ENCODE data around the gene DNAH8. TPM values are rescaled to one million over a fixed set of nuclear protein-coding genes. Genes with fewer than 3 reads are reported as not detected.
"Not testable (repeated sequence)": the region's sequence is repeated elsewhere in the genome, so short reads cannot be mapped to it uniquely, and the experiment has no call there.

DNAH8 gene
- total RNA-seq, 2 experiments from 2014 or later = 0.06 to 0.11 TPM

DNA sequence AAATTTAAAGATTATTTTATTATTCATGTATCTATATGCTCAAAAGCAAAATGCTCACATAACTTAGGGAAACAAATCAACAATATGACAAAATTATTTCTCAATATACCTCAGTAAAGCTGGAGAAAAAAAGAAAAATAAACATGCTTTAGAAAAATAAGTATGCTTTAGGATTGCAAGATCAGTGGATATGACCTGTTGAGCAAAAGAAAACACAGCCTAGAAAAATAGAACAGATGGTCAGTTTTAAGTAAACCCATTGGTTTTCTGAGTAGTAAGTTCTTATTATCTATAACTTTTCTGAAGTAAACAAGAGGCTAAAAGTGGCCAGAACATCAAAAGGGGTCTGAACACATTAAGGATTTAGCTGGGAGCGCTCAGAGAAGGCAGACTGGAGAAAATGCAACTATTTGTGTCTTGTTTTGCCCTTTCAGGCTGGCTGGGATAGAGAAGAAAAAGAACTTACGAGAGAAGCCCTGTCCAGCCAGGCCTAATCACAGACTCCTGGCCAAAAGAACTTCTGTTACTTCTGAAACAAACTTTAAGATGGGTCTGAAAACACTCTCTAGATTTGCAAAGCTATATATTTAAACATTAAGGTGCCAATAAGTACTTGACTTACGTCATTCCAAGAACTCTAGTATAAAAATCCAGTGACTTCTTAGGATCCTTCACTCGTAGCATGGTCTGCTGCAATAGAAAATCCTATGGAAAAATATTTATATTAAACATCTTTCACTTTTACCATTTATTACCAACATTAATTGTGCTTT is 28.7 kb upstream of the DNAH8 start:
- DNase-seq (no peak), ATAC-seq (ENCODE audit: low read depth) (no peak)
- peaks cover 24% of the 10 kb centered on the region for H3K4me1 Mint-ChIP-seq
- H3K27ac Mint-ChIP-seq = no peak overlapping the region
- H3K4me3 Mint-ChIP-seq = no peak overlapping the region
- H3K9me3 Mint-ChIP-seq = no peaks in the 10 kb centered on the region
- H3K27me3 Mint-ChIP-seq = no peaks in the 10 kb centered on the region
- H3K36me3 Mint-ChIP-seq = peaks cover 29% of the 10 kb centered on the region
- POLR2A ChIA-PET = no interaction called here

DNA sequence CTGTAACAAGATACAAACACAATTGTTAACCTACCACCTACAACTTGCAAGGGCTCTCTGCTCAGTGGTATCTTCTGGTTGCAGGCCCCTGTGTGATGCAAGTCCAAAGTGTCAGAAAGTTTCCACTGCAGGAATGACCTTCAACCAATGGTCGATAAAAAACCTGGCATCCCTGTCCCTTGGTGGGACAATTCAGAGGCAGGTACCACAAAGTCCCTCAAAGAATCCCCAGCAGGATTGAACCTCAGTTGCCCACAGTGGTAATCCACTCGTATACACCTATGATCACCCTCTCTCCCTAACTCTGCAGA is 28.1 kb upstream of the DNAH8 start:
- DNase-seq (no peak), ATAC-seq (ENCODE audit: low read depth) (no peak)
- POLR2A ChIA-PET = no interaction called here
- peaks cover 29% of the 10 kb centered on the region for H3K4me1 Mint-ChIP-seq
- no peak overlapping the region for H3K4me3 Mint-ChIP-seq
- H3K27ac Mint-ChIP-seq = no peak overlapping the region
- H3K36me3 Mint-ChIP-seq = peaks cover 25% of the 10 kb centered on the region
- no peaks in the 10 kb centered on the region for H3K9me3 Mint-ChIP-seq
- no peaks in the 10 kb centered on the region for H3K27me3 Mint-ChIP-seq

DNA sequence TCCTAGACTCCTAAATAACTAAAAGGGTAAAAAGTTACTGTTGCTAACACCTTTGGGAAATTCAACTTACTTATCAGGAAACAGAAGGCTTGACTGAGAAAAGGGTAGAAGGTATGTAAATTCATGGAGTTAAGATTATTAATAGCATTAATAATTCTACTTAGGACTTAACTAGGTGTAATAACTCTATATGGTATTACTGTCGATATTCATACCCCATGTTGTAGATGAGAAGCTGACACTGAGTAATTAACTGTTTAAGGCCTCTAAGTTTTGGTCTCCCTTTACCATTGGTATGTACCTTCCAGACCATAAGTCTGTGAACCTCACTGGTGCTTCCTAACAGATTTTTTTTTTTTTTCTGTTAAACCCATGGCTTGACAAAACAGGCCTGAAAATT is 27.6 kb upstream of the DNAH8 start:
- no peaks in the 10 kb centered on the region for H3K9me3 Mint-ChIP-seq
- no peaks in the 10 kb centered on the region for H3K27me3 Mint-ChIP-seq
- no peak overlapping the region for H3K27ac Mint-ChIP-seq
- ATAC-seq (ENCODE audit: low read depth) = no peak
- H3K36me3 Mint-ChIP-seq = peaks cover 25% of the 10 kb centered on the region
- no peak overlapping the region for H3K4me3 Mint-ChIP-seq
- POLR2A ChIA-PET = no interaction called here
- peaks cover 29% of the 10 kb centered on the region for H3K4me1 Mint-ChIP-seq
- DNase-seq = no peak

DNA sequence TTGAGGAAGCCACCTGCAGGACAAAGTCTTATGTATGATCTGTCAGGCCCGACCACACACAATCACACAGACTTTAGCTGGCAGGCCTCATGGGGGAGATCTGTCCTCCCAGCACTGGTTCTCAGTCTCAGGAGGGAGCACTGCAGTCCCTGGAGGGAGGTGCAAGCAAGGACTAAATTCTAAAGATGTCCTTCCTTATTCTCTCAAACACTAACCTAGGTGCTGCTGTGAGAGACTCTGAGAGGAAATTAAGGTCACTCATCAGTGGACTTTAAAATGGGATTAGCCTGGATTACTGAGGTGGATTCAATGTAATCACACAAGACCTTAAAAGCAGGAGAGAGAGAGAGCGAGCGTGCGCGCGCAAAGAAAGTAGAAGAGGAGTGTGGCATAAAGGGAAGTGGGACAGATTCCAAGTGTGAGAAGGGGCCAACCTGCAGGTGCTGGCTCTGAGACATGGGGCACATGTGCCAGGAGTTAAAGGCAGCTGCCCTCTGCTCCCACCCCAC is 26.5 kb upstream of the DNAH8 start:
- Mint-ChIP-seq H3K27me3 (no peaks in the 10 kb centered on the region), H3K4me3 (no peak overlapping the region), H3K9me3 (no peaks in the 10 kb centered on the region), H3K36me3 (peaks cover 27% of the 10 kb centered on the region), H3K4me1 (peaks cover 29% of the 10 kb centered on the region), H3K27ac (peak overlapping the region; percentile 26)
- POLR2A ChIA-PET = no interaction called here
- ATAC-seq (ENCODE audit: low read depth) (peak; percentile 60), DNase-seq (no peak)

DNA sequence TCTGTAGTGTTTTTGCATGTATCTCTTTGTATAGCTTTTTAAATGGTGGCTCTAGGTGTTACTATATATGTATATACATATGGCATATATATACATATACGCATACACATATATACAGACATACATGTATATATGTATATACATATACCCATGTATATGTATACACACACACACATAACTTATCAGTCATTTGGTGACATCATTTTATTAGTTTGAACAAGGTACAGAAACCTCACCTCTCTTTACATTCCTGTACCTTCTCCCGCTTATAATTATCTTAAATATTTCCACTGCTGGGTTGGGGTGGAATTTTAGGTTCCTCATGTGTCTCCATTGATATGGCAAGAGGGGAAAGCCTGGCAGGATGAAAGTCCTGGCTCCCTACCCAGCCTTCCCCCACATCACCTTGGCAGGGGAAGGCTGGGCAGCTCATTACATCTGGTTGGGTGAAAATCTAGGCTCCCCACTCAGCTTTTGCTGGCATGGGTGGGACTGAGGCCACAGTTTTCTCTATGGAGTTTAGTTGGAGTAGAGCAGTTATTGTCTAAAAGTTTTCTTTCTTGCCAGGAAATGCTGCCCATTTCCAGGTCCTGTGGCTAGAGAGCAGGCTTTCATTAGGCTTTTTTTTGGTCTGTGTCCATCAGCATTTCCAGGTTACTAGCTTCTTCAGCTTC is 19.7 kb upstream of the DNAH8 start:
- POLR2A ChIA-PET = no interaction called here
- no peak for DNase-seq
- Mint-ChIP-seq H3K27ac (no peak overlapping the region), H3K27me3 (no peaks in the 10 kb centered on the region), H3K9me3 (peaks cover 11% of the 10 kb centered on the region), H3K36me3 (peaks cover 53% of the 10 kb centered on the region), H3K4me3 (no peak overlapping the region), H3K4me1 (peaks cover 28% of the 10 kb centered on the region)
- ATAC-seq (ENCODE audit: low read depth) = no peak

DNA sequence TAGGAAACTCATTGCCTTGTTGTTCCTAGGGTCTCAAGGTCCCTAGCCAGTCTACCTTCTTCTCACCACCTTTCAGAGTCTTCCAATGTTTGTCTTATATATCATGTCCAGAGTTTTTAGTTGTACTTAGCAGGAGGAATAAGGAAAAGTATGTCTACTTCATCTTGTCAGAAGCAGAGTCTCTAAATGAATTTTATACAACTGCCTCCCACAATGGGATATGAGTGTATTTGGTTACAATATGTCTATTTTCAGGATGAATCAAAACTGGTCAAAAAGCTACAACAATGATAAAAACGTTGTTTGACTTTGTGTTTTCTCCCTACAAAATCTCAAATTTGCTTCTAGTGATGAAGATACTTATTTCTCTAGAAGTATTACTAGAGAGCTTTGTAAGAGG is 19.2 kb upstream of the DNAH8 start:
- Mint-ChIP-seq H3K4me1 (peaks cover 29% of the 10 kb centered on the region), H3K27me3 (no peaks in the 10 kb centered on the region), H3K4me3 (no peak overlapping the region), H3K36me3 (peaks cover 58% of the 10 kb centered on the region), H3K27ac (no peak overlapping the region), H3K9me3 (peaks cover 13% of the 10 kb centered on the region)
- ATAC-seq (ENCODE audit: low read depth) (no peak), DNase-seq (no peak)
- POLR2A ChIA-PET = no interaction called here

DNA sequence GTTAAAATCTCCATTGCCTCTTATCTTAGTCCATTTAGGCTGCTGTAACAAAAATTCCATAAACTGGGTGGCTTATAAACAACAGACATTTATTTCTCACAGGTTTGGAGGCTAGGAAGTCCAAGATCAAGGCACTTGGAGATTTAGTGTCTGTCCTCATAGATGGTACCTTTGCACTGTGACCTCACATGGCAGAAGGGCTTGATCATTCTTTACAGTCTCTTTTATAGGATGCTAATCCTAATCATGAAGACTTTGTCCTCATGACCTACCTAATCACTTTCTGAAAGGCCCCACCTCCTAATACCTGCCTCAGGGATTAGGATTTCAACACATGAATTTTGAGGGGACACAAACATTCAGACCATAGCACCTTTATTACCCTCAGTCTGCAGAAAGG is 18.8 kb upstream of the DNAH8 start:
- ATAC-seq (ENCODE audit: low read depth) (no peak), DNase-seq (no peak)
- Mint-ChIP-seq H3K9me3 (peaks cover 13% of the 10 kb centered on the region), H3K27ac (no peak overlapping the region), H3K36me3 (peaks cover 61% of the 10 kb centered on the region), H3K4me1 (peaks cover 33% of the 10 kb centered on the region), H3K4me3 (no peak overlapping the region), H3K27me3 (no peaks in the 10 kb centered on the region)
- POLR2A ChIA-PET = no interaction called here

DNA sequence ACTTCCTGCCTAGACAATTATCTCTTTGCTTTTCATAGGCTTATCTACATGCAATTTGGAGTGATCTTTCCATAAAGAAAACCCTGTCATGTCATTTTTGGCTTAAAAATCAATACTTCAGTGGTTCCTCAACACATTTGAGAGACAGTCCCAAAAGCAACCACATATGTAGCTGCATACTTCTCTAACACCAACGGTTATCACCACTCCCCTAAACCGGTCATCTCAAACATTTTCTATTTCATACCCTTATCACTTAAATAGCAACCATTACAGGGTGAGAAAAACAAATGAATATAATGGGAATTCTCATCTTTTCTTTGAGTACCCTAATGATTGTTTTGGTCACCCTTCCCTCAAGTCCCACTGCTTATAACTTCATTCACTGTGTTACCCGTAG is 17.3 kb upstream of the DNAH8 start:
- H3K9me3 Mint-ChIP-seq = peaks cover 14% of the 10 kb centered on the region
- H3K4me1 Mint-ChIP-seq = peaks cover 39% of the 10 kb centered on the region
- no peak overlapping the region for H3K27ac Mint-ChIP-seq
- DNase-seq = no peak
- POLR2A ChIA-PET = no interaction called here
- no peak for ATAC-seq (ENCODE audit: low read depth)
- H3K36me3 Mint-ChIP-seq = peaks cover 68% of the 10 kb centered on the region
- H3K4me3 Mint-ChIP-seq = peak overlapping the region; percentile 7
- H3K27me3 Mint-ChIP-seq = no peaks in the 10 kb centered on the region

DNA sequence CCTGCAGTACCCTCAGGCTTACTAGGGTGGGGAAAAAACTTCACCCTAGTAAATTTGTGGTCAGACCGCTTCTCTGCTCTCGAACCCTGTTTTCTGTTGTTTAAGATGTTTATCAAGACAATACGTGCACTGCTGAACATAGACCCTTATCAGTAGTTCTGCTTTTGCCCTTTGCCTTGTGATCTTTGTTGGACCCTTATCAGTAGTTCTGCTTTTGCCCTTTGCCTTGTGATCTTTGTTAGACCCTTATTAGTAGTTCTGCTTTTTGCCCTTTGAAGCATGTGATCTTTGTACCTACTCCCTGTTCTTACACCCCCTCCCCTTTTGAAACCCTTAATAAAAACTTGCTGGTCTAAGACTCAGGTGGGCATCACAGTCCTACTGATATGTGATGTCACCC is 15.4 kb upstream of the DNAH8 start:
- H3K27me3 Mint-ChIP-seq; H3K4me3 Mint-ChIP-seq; ATAC-seq (ENCODE audit: low read depth); POLR2A ChIA-PET; DNase-seq; H3K27ac Mint-ChIP-seq: not testable (repeated sequence)
- H3K9me3 Mint-ChIP-seq = peaks cover 14% of the 10 kb centered on the region
- peaks cover 59% of the 10 kb centered on the region for H3K36me3 Mint-ChIP-seq
- peaks cover 41% of the 10 kb centered on the region for H3K4me1 Mint-ChIP-seq

DNA sequence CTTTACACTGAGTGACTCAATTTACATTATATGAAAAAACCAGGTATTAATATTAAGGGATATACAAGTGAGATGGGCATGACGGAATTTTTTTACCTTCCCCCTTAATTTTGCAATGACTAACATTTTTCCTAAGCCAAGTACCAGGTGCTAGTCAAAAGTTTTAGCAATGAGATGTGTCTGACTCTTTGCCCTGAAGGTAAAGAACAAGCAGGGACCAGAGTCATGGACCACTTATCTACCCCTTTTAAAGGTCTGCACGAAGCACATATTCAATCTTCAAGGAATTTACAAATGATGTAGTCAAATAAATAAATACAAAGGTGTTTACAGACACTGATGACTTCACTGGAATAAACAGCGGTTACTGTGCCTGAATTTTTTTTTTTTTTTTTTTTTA is 13.6 kb upstream of the DNAH8 start:
- DNase-seq (no peak), ATAC-seq (ENCODE audit: low read depth) (no peak)
- H3K9me3 Mint-ChIP-seq = peaks cover 14% of the 10 kb centered on the region
- POLR2A ChIA-PET = interaction anchor here (0.7 to 4.3 kb wide), 3 partner anchors 10 to 458 kb away, joined by 3 to 53 read pairs (median 5); partner anchors contain the start of gene DNAH8
- peak overlapping the region; percentile 97 for H3K4me3 Mint-ChIP-seq
- H3K27me3 Mint-ChIP-seq = peaks cover 8% of the 10 kb centered on the region
- peaks cover 50% of the 10 kb centered on the region for H3K36me3 Mint-ChIP-seq
- peaks cover 40% of the 10 kb centered on the region for H3K4me1 Mint-ChIP-seq
- H3K27ac Mint-ChIP-seq = peak overlapping the region; percentile 36

DNA sequence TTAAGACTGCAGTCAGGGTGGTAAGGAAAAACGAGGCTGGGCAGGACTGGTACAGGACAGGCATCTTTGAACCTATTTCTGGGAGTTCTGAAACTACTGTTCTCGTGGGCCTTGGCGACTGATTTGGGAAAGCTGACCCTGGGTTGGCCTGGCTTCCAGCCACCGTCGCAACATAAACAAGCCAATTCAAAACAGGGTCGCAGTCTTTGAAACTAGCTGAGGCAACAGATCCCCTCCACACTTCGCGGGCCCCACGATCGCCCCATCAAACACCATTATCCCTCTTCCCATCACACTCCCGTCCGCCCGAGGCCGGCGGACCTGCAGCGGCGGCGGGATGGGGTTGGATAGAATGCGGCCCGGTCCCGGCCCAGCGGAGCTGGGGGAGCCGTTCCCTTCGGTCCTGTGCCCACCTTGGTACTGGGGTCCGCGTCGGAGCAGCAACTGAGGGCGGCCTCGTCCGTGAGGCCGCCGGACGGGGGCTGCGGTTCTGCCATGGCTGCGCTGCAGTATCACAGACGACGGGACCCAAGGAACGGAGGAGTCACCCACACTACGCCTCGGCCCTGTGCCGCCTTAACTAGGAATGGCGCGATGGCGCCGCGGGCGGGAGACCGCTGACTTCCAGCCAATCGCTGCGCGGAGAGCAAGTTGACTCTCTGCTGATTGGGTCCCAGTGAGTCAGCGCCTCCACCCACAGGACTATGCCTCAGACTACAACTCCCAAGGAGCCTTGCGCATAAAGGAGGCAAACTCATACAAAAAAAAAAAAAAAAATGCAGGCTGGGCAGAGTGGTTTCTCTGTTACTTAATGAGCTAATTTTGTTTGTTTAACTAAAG is 12.3 kb upstream of the DNAH8 start, which contains the start of gene GLO1:
TSS of gene GLO1 (minus strand) at position 588 of the 840 bp plus-strand sequence. CDS start at position 497, 91 bp downstream.
- Mint-ChIP-seq H3K4me3 (peak within 1 kb of the TSS; percentile 97), H3K9me3 (peaks cover 14% of the 10 kb centered on the region), H3K27me3 (peaks cover 20% of the 10 kb centered on the region), H3K36me3 (peaks cover 43% of the 10 kb centered on the region), H3K4me1 (peaks cover 37% of the 10 kb centered on the region), H3K27ac (peak within 1 kb of the TSS; percentile 92)
- DNase-seq = peak; percentile 92
- peak; percentile 100 for ATAC-seq (ENCODE audit: low read depth)
- POLR2A ChIA-PET = interaction anchor here (0.6 to 4.3 kb wide), 13 partner anchors 10 to 1938 kb away, joined by 3 to 53 read pairs (median 3); partner anchors contain the start of genes CMTR1, DNAH8 and MDGA1

DNA sequence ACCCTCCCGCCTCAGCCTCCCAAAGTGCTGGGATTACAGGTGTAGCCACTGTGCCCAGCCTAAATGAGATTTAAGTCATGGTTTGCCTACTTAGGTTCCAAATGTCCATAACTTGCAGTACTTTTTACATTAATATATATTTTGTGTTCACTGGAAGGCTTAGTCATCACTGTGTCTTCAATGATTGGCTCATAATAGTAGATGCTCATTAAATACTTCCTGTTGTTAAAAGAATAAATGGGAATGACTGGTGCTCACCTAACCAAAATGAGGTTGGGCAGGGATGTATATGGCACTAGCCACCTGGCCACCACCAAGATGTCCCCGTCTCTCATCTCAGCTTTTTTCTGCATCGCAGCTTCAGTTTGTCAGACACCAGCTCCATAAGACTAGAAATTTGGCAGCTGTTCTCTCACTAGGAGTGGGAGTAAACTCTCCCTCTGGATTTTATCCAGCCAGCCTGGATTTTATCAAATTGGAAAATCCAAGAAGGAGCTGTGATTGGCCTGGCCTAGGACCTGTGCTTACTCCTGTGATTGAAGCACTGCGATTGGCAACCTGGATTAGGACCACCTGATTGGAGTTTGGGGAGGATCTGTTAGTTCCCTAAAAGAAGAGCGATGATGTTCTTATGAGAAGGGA is 11.0 kb upstream of the DNAH8 start:
- H3K27ac Mint-ChIP-seq = no peak overlapping the region
- H3K4me3 Mint-ChIP-seq = no peak overlapping the region
- peaks cover 32% of the 10 kb centered on the region for H3K36me3 Mint-ChIP-seq
- peaks cover 11% of the 10 kb centered on the region for H3K9me3 Mint-ChIP-seq
- peaks cover 20% of the 10 kb centered on the region for H3K27me3 Mint-ChIP-seq
- POLR2A ChIA-PET = interaction anchor here (1.2 to 4.3 kb wide), 2 partner anchors 10 to 1361 kb away, joined by 3 to 53 read pairs; partner anchors contain the start of gene DNAH8
- DNase-seq (no peak), ATAC-seq (ENCODE audit: low read depth) (no peak)
- H3K4me1 Mint-ChIP-seq = peaks cover 28% of the 10 kb centered on the region

DNA sequence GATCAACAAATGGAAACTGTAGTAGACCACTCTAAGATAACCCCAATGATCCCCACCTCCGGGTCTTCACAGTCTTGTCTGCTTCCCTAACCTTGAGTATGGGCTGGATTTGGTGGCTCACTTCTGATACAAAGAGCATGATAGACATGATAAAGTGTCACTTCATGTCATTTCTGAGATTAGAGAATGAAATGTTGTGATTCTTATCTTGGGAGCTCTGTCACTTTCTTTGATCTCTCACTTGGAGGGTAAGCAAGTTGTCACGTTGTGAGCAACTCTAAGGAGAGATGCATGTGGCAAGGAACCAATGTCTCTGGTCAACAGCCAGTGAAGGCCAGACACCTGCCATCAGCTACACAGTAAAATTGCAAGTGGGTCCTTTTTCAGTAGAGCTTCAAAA is 9.2 kb upstream of the DNAH8 start:
- no peak for ATAC-seq (ENCODE audit: low read depth)
- Mint-ChIP-seq H3K36me3 (peaks cover 18% of the 10 kb centered on the region), H3K9me3 (peaks cover 6% of the 10 kb centered on the region), H3K4me3 (no peak overlapping the region), H3K4me1 (peaks cover 29% of the 10 kb centered on the region), H3K27ac (no peak overlapping the region), H3K27me3 (peaks cover 25% of the 10 kb centered on the region)
- no peak for DNase-seq
- POLR2A ChIA-PET = interaction anchor here (0.6 to 1.3 kb wide), 2 partner anchors 8 to 1001 kb away, joined by 3 to 4 read pairs; no protein-coding TSS in a partner anchor

All from activated naive CD8-positive, alpha-beta T cell treated with anti-CD3 and anti-CD28 coated beads, Interleukin-2, amount 10 ng/mL, durations not matched to agents 7 days and 5 days (primary cell).